ENCODE measurements around the gene GPSM1. TPM values are rescaled to one million over a fixed set of nuclear protein-coding genes. Genes with fewer than 3 reads are reported as not detected.

Gene GPSM1
- total RNA-seq, 1 experiment from 2014 or later = 14.2 TPM

DNA sequence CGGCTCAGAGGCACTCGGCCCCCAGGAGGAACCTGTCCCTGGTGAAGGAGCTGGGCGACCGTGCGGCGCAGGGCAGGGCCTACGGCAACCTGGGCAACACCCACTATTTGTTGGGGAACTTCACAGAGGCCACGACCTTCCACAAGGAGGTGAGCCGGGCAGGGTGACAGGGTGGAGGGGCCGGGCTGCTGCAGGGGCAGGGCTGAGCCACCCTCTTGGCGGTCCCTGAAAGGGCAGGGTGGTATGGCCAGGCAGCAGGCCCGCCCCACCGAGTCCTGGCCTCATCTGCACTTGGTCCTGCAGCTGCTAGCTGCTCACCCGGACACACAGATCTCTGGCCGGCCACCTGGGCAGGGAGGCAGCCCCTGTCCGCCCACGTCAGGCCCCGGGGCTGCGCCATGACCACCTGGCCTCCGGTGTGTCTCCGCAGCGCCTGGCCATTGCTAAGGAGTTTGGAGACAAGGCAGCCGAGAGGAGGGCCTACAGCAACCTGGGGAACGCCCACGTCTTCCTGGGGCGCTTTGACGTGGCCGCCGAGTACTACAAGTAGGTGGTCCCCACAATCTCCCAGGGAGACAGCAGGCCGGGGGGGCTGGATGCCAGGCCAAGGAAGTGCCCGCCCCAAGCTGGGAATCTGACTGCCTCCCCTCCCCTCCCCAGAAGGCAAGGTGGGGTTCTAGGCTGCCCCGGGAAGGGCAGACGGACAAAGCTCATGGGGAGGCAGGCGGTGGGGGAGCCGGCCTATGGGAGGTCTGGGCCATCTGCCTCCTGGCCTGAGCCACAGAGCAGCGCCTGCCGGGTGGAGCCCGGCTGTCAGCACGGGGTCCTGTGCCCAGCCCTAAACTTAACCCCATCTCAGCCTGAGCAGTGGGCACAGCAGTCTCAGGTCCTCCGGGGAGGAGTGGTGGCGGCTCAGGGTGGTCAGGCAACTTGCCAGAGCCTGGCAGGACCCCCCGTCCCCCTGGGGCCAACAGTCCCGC, 10.4 kb downstream of the GPSM1 start (continued):
- TF ChIP-seq, protein P1, sequence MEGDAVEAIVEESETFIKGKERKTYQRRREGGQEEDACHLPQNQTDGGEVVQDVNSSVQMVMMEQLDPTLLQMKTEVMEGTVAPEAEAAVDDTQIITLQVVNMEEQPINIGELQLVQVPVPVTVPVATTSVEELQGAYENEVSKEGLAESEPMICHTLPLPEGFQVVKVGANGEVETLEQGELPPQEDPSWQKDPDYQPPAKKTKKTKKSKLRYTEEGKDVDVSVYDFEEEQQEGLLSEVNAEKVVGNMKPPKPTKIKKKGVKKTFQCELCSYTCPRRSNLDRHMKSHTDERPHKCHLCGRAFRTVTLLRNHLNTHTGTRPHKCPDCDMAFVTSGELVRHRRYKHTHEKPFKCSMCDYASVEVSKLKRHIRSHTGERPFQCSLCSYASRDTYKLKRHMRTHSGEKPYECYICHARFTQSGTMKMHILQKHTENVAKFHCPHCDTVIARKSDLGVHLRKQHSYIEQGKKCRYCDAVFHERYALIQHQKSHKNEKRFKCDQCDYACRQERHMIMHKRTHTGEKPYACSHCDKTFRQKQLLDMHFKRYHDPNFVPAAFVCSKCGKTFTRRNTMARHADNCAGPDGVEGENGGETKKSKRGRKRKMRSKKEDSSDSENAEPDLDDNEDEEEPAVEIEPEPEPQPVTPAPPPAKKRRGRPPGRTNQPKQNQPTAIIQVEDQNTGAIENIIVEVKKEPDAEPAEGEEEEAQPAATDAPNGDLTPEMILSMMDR (IDR thresholded peaks at IDR 0.05) = no peak

DNA sequence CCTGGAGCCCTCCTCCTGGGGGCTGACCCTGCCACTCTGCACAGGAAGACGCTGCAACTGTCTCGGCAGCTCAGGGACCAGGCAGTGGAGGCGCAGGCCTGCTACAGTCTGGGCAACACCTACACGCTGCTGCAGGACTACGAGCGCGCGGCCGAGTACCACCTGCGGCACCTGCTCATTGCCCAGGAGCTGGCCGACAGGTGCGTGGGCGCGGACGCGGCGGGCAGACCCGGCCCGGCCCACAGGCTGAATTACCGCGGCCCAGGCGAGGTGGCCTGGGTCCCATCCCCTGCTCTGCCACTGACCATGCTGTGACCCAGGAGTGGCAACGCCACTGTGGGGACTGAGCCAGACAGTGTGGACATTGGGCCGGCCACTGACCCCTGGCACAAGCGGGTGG, 11.2 kb downstream of the GPSM1 start:
- TF ChIP-seq ZNF138 (CRISPR knock-in tag; conservative IDR thresholded peaks at IDR 0.05) (no peak), ZBTB21 (CRISPR knock-in tag; IDR thresholded peaks at IDR 0.05; ENCODE audit: borderline replicate concordance) (no peak), TCF7 (CRISPR knock-in tag; IDR thresholded peaks at IDR 0.05; ENCODE audit: low read depth) (no peak), ZNF396 (CRISPR knock-in tag; IDR thresholded peaks at IDR 0.05; ENCODE audit: borderline replicate concordance) (no peak), NR3C1 (CRISPR knock-in tag; conservative IDR thresholded peaks at IDR 0.05; ENCODE audit: low read depth) (no peak), GABPB1 (CRISPR knock-in tag; IDR thresholded peaks at IDR 0.05) (no peak), GRHL2 (CRISPR knock-in tag; IDR thresholded peaks at IDR 0.05; ENCODE audit: insufficient replicate concordance, severe bottlenecking) (no peak)
- TF ChIP-seq, protein P2, sequence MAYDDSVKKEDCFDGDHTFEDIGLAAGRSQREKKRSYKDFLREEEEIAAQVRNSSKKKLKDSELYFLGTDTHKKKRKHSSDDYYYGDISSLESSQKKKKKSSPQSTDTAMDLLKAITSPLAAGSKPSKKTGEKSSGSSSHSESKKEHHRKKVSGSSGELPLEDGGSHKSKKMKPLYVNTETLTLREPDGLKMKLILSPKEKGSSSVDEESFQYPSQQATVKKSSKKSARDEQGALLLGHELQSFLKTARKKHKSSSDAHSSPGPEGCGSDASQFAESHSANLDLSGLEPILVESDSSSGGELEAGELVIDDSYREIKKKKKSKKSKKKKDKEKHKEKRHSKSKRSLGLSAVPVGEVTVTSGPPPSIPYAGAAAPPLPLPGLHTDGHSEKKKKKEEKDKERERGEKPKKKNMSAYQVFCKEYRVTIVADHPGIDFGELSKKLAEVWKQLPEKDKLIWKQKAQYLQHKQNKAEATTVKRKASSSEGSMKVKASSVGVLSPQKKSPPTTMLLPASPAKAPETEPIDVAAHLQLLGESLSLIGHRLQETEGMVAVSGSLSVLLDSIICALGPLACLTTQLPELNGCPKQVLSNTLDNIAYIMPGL (CRISPR knock-in tag; IDR thresholded peaks at IDR 0.05) = no peak
- TF ChIP-seq, protein P3, sequence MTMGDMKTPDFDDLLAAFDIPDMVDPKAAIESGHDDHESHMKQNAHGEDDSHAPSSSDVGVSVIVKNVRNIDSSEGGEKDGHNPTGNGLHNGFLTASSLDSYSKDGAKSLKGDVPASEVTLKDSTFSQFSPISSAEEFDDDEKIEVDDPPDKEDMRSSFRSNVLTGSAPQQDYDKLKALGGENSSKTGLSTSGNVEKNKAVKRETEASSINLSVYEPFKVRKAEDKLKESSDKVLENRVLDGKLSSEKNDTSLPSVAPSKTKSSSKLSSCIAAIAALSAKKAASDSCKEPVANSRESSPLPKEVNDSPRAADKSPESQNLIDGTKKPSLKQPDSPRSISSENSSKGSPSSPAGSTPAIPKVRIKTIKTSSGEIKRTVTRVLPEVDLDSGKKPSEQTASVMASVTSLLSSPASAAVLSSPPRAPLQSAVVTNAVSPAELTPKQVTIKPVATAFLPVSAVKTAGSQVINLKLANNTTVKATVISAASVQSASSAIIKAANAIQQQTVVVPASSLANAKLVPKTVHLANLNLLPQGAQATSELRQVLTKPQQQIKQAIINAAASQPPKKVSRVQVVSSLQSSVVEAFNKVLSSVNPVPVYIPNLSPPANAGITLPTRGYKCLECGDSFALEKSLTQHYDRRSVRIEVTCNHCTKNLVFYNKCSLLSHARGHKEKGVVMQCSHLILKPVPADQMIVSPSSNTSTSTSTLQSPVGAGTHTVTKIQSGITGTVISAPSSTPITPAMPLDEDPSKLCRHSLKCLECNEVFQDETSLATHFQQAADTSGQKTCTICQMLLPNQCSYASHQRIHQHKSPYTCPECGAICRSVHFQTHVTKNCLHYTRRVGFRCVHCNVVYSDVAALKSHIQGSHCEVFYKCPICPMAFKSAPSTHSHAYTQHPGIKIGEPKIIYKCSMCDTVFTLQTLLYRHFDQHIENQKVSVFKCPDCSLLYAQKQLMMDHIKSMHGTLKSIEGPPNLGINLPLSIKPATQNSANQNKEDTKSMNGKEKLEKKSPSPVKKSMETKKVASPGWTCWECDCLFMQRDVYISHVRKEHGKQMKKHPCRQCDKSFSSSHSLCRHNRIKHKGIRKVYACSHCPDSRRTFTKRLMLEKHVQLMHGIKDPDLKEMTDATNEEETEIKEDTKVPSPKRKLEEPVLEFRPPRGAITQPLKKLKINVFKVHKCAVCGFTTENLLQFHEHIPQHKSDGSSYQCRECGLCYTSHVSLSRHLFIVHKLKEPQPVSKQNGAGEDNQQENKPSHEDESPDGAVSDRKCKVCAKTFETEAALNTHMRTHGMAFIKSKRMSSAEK (CRISPR knock-in tag; IDR thresholded peaks at IDR 0.05; ENCODE audit: borderline replicate concordance) = no peak
- Mint-ChIP-seq H3K4me3 (no peak overlapping the region), H3K36me3 (no peaks in the 10 kb centered on the region), H3K9me3 (no peaks in the 10 kb centered on the region), H3K27me3 (ENCODE audit: low read depth) (no peaks in the 10 kb centered on the region), H3K4me1 (no peaks in the 10 kb centered on the region), H3K27ac (no peak overlapping the region)
- CTCF ChIA-PET = interaction anchor here (1.0 to 2.1 kb wide), 2 partner anchors 11 to 26 kb away, joined by 3 to 7 read pairs; partner anchors contain the start of gene GPSM1
- ATAC-seq (no peak), DNase-seq (ENCODE audit: low spot score) (no peak)
- POLR2A ChIA-PET = no interaction called here

DNA sequence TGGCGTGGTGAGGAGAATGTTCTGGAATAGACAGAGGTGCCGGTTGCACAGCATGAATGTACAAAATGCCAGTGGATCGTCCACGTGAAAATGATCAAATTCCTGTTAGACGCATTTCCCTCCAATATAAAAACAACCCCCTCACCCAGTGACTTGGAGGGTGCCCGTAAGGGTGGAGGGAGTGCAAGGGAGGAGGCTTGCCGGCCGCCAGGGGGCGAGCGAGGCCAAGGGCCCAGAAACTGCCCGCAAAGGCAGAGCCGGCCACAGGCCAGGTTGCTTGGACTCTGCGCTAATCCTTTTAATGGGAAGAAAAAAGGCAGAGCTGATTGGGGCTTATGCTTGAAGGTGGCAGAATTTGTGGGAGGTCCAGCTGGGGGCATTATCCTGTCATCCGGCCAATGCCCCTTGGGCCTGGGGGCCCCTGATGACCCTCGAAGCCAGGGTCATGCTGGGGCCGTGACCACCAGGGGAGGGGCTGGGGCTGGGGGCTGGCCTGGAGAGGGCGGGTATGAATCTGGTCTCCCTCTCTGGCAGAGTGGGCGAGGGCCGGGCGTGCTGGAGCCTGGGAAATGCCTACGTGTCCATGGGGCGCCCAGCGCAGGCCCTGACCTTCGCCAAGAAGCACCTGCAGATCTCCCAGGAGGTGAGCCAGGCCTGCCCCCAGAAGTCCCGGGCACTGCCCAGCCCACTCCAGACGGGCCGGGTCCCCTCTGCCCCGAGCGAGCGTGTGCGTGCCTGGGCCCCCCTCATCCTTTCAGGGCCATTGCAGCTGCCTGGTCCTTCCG, 12.0 kb downstream of the GPSM1 start:
- ATAC-seq (peak; percentile 66), DNase-seq (ENCODE audit: low spot score) (peak; percentile 85)
- no peaks in the 10 kb centered on the region for H3K9me3 Mint-ChIP-seq
- no peak overlapping the region for H3K4me3 Mint-ChIP-seq
- no peaks in the 10 kb centered on the region for H3K36me3 Mint-ChIP-seq
- no peaks in the 10 kb centered on the region for H3K27me3 Mint-ChIP-seq (ENCODE audit: low read depth)
- ChIA-PET POLR2A (interaction anchor here (0.6 kb wide), 1 partner anchor 311 kb away, joined by 5 read pairs; no protein-coding TSS in a partner anchor), CTCF (interaction anchor here (0.5 to 1.9 kb wide), 34 partner anchors 11 to 355 kb away, joined by 3 to 36 read pairs (median 4); partner anchors contain the start of genes DNLZ and GPSM1)
- H3K27ac Mint-ChIP-seq = no peak overlapping the region; the same call in 1 of the 2 replicates
- H3K4me1 Mint-ChIP-seq = no peaks in the 10 kb centered on the region
- TF ChIP-seq ELF4 (CRISPR knock-in tag; IDR thresholded peaks at IDR 0.05; ENCODE audit: low read depth) (no peak), JUN (CRISPR knock-in tag; IDR thresholded peaks at IDR 0.05) (no peak), RELA (CRISPR knock-in tag; IDR thresholded peaks at IDR 0.05; ENCODE audit: borderline replicate concordance) (no peak), ZNF317 (CRISPR knock-in tag; IDR thresholded peaks at IDR 0.05; ENCODE audit: borderline replicate concordance, low read depth) (no peak), HMGA2 (CRISPR knock-in tag; IDR thresholded peaks at IDR 0.05) (no peak), NR2C2 (CRISPR knock-in tag; IDR thresholded peaks at IDR 0.05) (no peak), ZNF121 (CRISPR knock-in tag; IDR thresholded peaks at IDR 0.05) (peak; percentile 40; the same call in 1 of the 2 replicates)
- TF ChIP-seq, protein P4, sequence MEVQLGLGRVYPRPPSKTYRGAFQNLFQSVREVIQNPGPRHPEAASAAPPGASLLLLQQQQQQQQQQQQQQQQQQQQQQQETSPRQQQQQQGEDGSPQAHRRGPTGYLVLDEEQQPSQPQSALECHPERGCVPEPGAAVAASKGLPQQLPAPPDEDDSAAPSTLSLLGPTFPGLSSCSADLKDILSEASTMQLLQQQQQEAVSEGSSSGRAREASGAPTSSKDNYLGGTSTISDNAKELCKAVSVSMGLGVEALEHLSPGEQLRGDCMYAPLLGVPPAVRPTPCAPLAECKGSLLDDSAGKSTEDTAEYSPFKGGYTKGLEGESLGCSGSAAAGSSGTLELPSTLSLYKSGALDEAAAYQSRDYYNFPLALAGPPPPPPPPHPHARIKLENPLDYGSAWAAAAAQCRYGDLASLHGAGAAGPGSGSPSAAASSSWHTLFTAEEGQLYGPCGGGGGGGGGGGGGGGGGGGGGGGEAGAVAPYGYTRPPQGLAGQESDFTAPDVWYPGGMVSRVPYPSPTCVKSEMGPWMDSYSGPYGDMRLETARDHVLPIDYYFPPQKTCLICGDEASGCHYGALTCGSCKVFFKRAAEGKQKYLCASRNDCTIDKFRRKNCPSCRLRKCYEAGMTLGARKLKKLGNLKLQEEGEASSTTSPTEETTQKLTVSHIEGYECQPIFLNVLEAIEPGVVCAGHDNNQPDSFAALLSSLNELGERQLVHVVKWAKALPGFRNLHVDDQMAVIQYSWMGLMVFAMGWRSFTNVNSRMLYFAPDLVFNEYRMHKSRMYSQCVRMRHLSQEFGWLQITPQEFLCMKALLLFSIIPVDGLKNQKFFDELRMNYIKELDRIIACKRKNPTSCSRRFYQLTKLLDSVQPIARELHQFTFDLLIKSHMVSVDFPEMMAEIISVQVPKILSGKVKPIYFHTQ (CRISPR knock-in tag; IDR thresholded peaks at IDR 0.05) = no peak
- TF ChIP-seq, protein P5, sequence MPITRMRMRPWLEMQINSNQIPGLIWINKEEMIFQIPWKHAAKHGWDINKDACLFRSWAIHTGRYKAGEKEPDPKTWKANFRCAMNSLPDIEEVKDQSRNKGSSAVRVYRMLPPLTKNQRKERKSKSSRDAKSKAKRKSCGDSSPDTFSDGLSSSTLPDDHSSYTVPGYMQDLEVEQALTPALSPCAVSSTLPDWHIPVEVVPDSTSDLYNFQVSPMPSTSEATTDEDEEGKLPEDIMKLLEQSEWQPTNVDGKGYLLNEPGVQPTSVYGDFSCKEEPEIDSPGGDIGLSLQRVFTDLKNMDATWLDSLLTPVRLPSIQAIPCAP (CRISPR knock-in tag; IDR thresholded peaks at IDR 0.05) = no peak

All from WTC11 (cell line).